Heart right ventricle (tissue), 16 donors: ENCODE results near the gene PMEL. TPM values are rescaled to one million over a fixed set of nuclear protein-coding genes. Genes with fewer than 3 reads are reported as not detected.

Source experiments
- ATAC-seq, 8 donors: fragments of 200-7000 bp; cut with Tn5 transposase; one replicate each; pipeline ENCODE4 v1.9.1; 2020; ENCODE audit warnings: mild to moderate bottlenecking in 8 of 8, moderate library complexity in 8 of 8, moderate number of reproducible peaks in 1 of 8
- DNase-seq, 2 donors: peaks; one replicate each; pipeline ENCODE4 v3.0.0-alpha.2; 2020
- H3K27ac ChIP-seq, 10 donors: fragments of 200-600 bp; sonication (generic) in 2 of 10; one replicate each; pipeline versions ENCODE4 v1.5.0 to v1.8.0; 2020 to 2022; ENCODE audit warnings: mild to moderate bottlenecking in 3 of 10
- H3K27me3 ChIP-seq, 7 donors: fragments of 200-600 bp; one replicate each; pipeline ENCODE4 v1.8.0; 2021 to 2022; ENCODE audit warnings: mild to moderate bottlenecking in 2 of 7
- H3K36me3 ChIP-seq, 9 donors: fragments of 200-600 bp; sonication (generic) in 1 of 9; one replicate each; pipeline versions ENCODE4 v1.5.0 to v1.8.0; 2020 to 2022; ENCODE audit warnings: mild to moderate bottlenecking in 2 of 9
- H3K4me1 ChIP-seq, 9 donors: fragments of 200-600 bp; sonication (generic) in 1 of 9; one replicate each; pipeline versions ENCODE4 v1.5.0 to v1.8.0; 2020 to 2022; ENCODE audit warnings: mild to moderate bottlenecking in 4 of 9
- H3K4me3 ChIP-seq, 10 donors: fragments of 200-600 bp; sonication (generic) in 2 of 10; one replicate each; pipeline versions ENCODE4 v1.5.0 to v1.8.0; 2020 to 2022; ENCODE audit warnings: mild to moderate bottlenecking in 7 of 10, moderate library complexity in 2 of 10
- H3K9me3 ChIP-seq, 11 donors: fragments of 200-600 bp in 10 of 11; sonication (generic) in 2 of 11; one replicate each; pipeline versions ENCODE4 v1.5.0 to v1.8.0; 2013 to 2022; ENCODE audit warnings: mild to moderate bottlenecking in 2 of 11, control low read depth in 1 of 11, moderate library complexity in 1 of 11
- WGBS, 2 donors: extraction: QIAGEN DNeasy Blood & Tissue Kit; methylation state at CpG; one replicate each; pipeline ENCODE4 v1.1.7; 2013; ENCODE audit warnings: inconsistent platforms in 1 of 2; 5-methylcytosine and 5-hydroxymethylcytosine counted together
- intact Hi-C, 10 donors: fragments of 100-400 bp; cut with DNase I; formaldehyde crosslinking; loops; one replicate each; pipeline versions ENCODE4 v1.11.1 to v1.14.2; 2022
- polyA plus RNA-seq, 2 donors: library from polyadenylated mRNA; stranded (reverse); fragments of 200-250 nt; gene quantifications; one replicate each; pipeline ENCODE4 v1.2.3, GENCODE V29; 2013
- total RNA-seq, 10 donors: library from RNA; stranded (reverse); fragmentation: NEBNext Ultra II Directional in 3 of 10; extraction: Animal tissue kit (Norgen Biotek cat#: 25700) in 3 of 10; gene quantifications; one replicate each; pipeline versions ENCODE4 v1.2.1 to v1.2.4, GENCODE V29; 2021 to 2023
- TF ChIP-seq, protein P1 (sequence below), 9 donors: fragments of 200-600 bp; sonication (generic) in 2 of 9; IDR thresholded peaks; one replicate each; pipeline versions ENCODE4 v1.5.0 to v1.8.0; 2021 to 2022; ENCODE audit warnings: antibody characterized with exemption in 9 of 9, mild to moderate bottlenecking in 5 of 9, moderate library complexity in 1 of 9
- donor health status: Arrhythmogenic right ventricular cardiomyopathy.
- donor health status: ischemic (EF 13 %, LVEDD 7.1; RV severe dilation, severe dysfunction).
- donor health status: healthy with polysubstance abuse.
- donor health status: DM: no; HTN: yes; CAD: no.
- donor health status: DM: no; HTN: no; CAD: no.
- donor health status: ischemic (EF 25% LVEDD 6.9; RV normal size, moderate dysfunction).
- donor health status: ischemic (EF 25% LVEDD 5.7; RV mildly dilated, moderate dysfunction).
- donor health status: healthy.
- donor health status: DM: yes; HTN: yes; CAD: no.
- donor health status: Ischemic cardiomyopathy.
- donor health status: ischemic (EF 35%, LVEDD 5.7; RV mildly dilated, moderate dysfunction).
- donor health status: nonischemic (EF 11% LVEDD 7.7; RV severe dilation, severe dysfunction).
- donor health status: DM: yes; HTN: yes; CAD: no.
- donor health status: PGD.
- donor health status: ischemic (EF 29% LVEDD 5.4; RV normal size, mild dysfunction).
- donor health status: nonischemic (EF 23%, LVEDD 6.1; RV moderate dilation, normal function).

The PMEL gene
- total and polyA plus RNA-seq, 12 donors: 0.26 to 1.3 (median 0.58) TPM

- Histone ChIP-seq H3K4me3 (peak overlapping the region; percentile 11 to 92 (median 68)), H3K9me3 (no peaks in the 10 kb centered on the region), H3K27ac (peak overlapping the region; percentile 76 to 98 (median 93)), H3K36me3 (peaks cover 0 to 45% (median 0%) of the 10 kb centered on the region in 9 donors), H3K4me1 (peaks cover 2 to 47% (median 42%) of the 10 kb centered on the region in 9 donors), H3K27me3 (no peaks in the 10 kb centered on the region)
- intact Hi-C loops: loop anchor here in 3 of 10 donors (1.0 to 5.0 kb wide), 3 partner anchors 46 kb away; partner anchors contain the start of gene PYM1 (in 3 of the 3)
- TF ChIP-seq, protein P1, sequence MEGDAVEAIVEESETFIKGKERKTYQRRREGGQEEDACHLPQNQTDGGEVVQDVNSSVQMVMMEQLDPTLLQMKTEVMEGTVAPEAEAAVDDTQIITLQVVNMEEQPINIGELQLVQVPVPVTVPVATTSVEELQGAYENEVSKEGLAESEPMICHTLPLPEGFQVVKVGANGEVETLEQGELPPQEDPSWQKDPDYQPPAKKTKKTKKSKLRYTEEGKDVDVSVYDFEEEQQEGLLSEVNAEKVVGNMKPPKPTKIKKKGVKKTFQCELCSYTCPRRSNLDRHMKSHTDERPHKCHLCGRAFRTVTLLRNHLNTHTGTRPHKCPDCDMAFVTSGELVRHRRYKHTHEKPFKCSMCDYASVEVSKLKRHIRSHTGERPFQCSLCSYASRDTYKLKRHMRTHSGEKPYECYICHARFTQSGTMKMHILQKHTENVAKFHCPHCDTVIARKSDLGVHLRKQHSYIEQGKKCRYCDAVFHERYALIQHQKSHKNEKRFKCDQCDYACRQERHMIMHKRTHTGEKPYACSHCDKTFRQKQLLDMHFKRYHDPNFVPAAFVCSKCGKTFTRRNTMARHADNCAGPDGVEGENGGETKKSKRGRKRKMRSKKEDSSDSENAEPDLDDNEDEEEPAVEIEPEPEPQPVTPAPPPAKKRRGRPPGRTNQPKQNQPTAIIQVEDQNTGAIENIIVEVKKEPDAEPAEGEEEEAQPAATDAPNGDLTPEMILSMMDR (IDR thresholded peaks at IDR 0.05): no peak
- 1 to 2% methylated on average over 18 of the region's 18 CpGs for WGBS, 2 donors
- DNase-seq: no peak
- peak in 3 of 8 donors; percentile 0 to 5 (median 1) for ATAC-seq
Observed at GRCh38 chr12:55972911-55973598, 7.2 kb upstream of the PMEL start.

GRCh38 chr12:55972456-55972855, 6.6 kb upstream of the PMEL start:
- no peak for DNase-seq
- intact Hi-C loops: loop anchor here in 2 of 10 donors (2.0 to 5.0 kb wide), 2 partner anchors 45 to 46 kb away; partner anchors contain the start of gene PYM1 (in 2 of the 2)

GRCh38 chr12:55972042-55972441, 6.2 kb upstream of the PMEL start:
- no peak for DNase-seq
- 57 to 64% methylated on average over 3 of the region's 3 CpGs for WGBS, 2 donors
- Histone ChIP-seq H3K36me3 (peaks cover 0 to 41% (median 0%) of the 10 kb centered on the region in 9 donors), H3K27me3 (no peaks in the 10 kb centered on the region), H3K9me3 (no peaks in the 10 kb centered on the region), H3K4me1 (peaks cover 8 to 46% (median 41%) of the 10 kb centered on the region in 9 donors), H3K4me3 (peak overlapping the region in 2 of 10 donors; percentile 73 to 92), H3K27ac (peak overlapping the region in 8 of 10 donors; percentile 87 to 98 (median 94))
- TF ChIP-seq, protein P1 (IDR thresholded peaks at IDR 0.05): no peak
- intact Hi-C loops: loop anchor here in 2 of 10 donors (2.0 to 5.0 kb wide), 2 partner anchors 45 kb away; partner anchors contain the start of gene PYM1 (in 2 of the 2)
- no peak for ATAC-seq

More at GRCh38 chr12:55972456-55972855, 6.6 kb upstream of the PMEL start:
- TF ChIP-seq, protein P1 (IDR thresholded peaks at IDR 0.05): no peak
- no peak for ATAC-seq
- Histone ChIP-seq H3K4me1 (peaks cover 4 to 46% (median 40%) of the 10 kb centered on the region in 9 donors), H3K9me3 (no peaks in the 10 kb centered on the region), H3K4me3 (peak overlapping the region in 9 of 10 donors; percentile 39 to 92 (median 70)), H3K36me3 (peaks cover 0 to 45% (median 0%) of the 10 kb centered on the region in 9 donors), H3K27ac (peak overlapping the region in 9 of 10 donors; percentile 76 to 98 (median 94)), H3K27me3 (no peaks in the 10 kb centered on the region)
- 29% methylated on average over 1 of the region's 1 CpG for WGBS, 2 donors

DNA sequence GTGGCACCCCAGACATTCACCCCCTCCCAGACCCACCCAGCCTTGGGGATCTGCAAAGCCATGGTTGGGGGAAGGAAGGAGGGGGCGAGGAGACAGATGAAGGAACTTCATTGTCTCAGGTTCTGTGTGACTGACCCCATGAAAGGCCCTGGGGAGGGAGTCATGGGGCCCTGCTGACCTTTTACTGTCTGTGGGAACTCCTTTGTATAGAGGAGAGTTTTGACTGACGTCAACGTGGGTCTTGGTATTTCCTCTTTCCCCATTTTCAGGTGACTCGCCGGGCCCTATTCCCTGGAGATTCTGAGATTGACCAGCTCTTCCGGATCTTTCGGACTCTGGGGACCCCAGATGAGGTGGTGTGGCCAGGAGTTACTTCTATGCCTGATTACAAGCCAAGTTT, 4.9 kb upstream of the PMEL start:
- intact Hi-C loops: loop anchor here in 1 of 10 donors (5.0 kb wide), 1 partner anchor 43 kb away; the partner anchor contains the start of gene PYM1
- TF ChIP-seq, protein P1 (IDR thresholded peaks at IDR 0.05): no peak
- WGBS, 2 donors: 78 to 79% methylated on average over 7 of the region's 7 CpGs
- Histone ChIP-seq H3K9me3 (no peaks in the 10 kb centered on the region), H3K27ac (no peak overlapping the region), H3K36me3 (peaks cover 0 to 35% (median 0%) of the 10 kb centered on the region in 9 donors), H3K27me3 (no peaks in the 10 kb centered on the region), H3K4me1 (peaks cover 12 to 41% (median 36%) of the 10 kb centered on the region in 9 donors), H3K4me3 (no peak overlapping the region)
- no peak for DNase-seq
- ATAC-seq: no peak
